ENCODE measurements around the gene KLK7. TPM values are rescaled to one million over a fixed set of nuclear protein-coding genes. Genes with fewer than 3 reads are reported as not detected.

KLK7 gene
- total and polyA plus RNA-seq, 2 donors (not counting 3 experiments of a cell fraction or from before 2014, with no cell fraction given), result not detected

GRCh38 chr19:50928831-50929230 lies 54.9 kb downstream of the KLK7 start:
- dilution Hi-C loops (cut with MboI; ENCODE audit: extremely low pct_ligation_motif_present, low sequenced_read_pairs) (no loop called here), intact Hi-C loops (cut with micrococcal nuclease) (no loop called here)
- TF ChIP-seq POLR2A (IDR thresholded peaks at IDR 0.05; ENCODE audit: low read depth, low read length) (no peak), POLR2AphosphoS5 (IDR thresholded peaks at IDR 0.05; ENCODE audit: insufficient read depth, low read depth, low read length) (no peak), GATA2 (IDR thresholded peaks at IDR 0.05; ENCODE audit: insufficient read depth, insufficient read length, low read depth, low read length) (no peak), JUN (IDR thresholded peaks at IDR 0.05; ENCODE audit: borderline replicate concordance, insufficient read depth, insufficient read length, low read depth) (no peak), EZH2 (IDR thresholded peaks at IDR 0.05; ENCODE audit: borderline replicate concordance, low read depth, low read length, severe bottlenecking) (no peak), MAX (IDR thresholded peaks at IDR 0.05; ENCODE audit: insufficient read depth, insufficient read length) (no peak), FOS (IDR thresholded peaks at IDR 0.05; ENCODE audit: borderline replicate concordance, insufficient read depth, low read length) (no peak)
- TF ChIP-seq, protein P1, sequence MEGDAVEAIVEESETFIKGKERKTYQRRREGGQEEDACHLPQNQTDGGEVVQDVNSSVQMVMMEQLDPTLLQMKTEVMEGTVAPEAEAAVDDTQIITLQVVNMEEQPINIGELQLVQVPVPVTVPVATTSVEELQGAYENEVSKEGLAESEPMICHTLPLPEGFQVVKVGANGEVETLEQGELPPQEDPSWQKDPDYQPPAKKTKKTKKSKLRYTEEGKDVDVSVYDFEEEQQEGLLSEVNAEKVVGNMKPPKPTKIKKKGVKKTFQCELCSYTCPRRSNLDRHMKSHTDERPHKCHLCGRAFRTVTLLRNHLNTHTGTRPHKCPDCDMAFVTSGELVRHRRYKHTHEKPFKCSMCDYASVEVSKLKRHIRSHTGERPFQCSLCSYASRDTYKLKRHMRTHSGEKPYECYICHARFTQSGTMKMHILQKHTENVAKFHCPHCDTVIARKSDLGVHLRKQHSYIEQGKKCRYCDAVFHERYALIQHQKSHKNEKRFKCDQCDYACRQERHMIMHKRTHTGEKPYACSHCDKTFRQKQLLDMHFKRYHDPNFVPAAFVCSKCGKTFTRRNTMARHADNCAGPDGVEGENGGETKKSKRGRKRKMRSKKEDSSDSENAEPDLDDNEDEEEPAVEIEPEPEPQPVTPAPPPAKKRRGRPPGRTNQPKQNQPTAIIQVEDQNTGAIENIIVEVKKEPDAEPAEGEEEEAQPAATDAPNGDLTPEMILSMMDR (IDR thresholded peaks at IDR 0.05; ENCODE audit: extremely low read depth in 1 of 2, insufficient read depth in 1 of 2, low read depth in 1 of 2, low read length in 2 of 2), result no peak
- FAIRE-seq (no peak), DNase-seq (ENCODE audit: low read depth, low spot score) (no peak)
- Histone ChIP-seq H3K4me3 (replicated peaks in 1 of 3; ENCODE audit: insufficient read depth in 1 of 3, low read depth in 1 of 3, low read length in 3 of 3) (no peak overlapping the region), H3K27me3 (ENCODE audit: control insufficient read depth in 2 of 2, insufficient read depth in 2 of 2, low read length in 2 of 2) (peaks cover 0 to 2% of the 10 kb centered on the region in 2 experiments), H3K4me2 (ENCODE audit: insufficient read depth, low read length) (no peak overlapping the region), H3K9ac (replicated peaks; ENCODE audit: extremely low read depth, insufficient read depth, low read length) (no peak overlapping the region), H3K36me3 (ENCODE audit: control insufficient read depth in 2 of 2, extremely low read depth in 1 of 2, insufficient read depth in 2 of 2, low read length in 2 of 2) (no peaks in the 10 kb centered on the region), H2AFZ (ENCODE audit: low read depth, low read length) (no peak overlapping the region), H3K79me2 (ENCODE audit: control insufficient read depth, insufficient read depth, low read length) (no peaks in the 10 kb centered on the region), H4K20me1 (replicated peaks; ENCODE audit: control insufficient read depth, extremely low read depth, insufficient read depth, low read length) (no peaks in the 10 kb centered on the region), H3K27ac (ENCODE audit: insufficient read depth, low read depth, low read length) (no peak overlapping the region), H3K9me3 (replicated peaks; ENCODE audit: control insufficient read depth, insufficient read depth, low read length) (no peaks in the 10 kb centered on the region), H3K9me1 (replicated peaks; ENCODE audit: control insufficient read depth, extremely low read depth, insufficient read depth, low read length) (no peaks in the 10 kb centered on the region), H3K4me1 (ENCODE audit: control insufficient read depth, extremely low read depth, insufficient read depth, low read length) (no peaks in the 10 kb centered on the region)
- CTCF ChIA-PET, result interaction anchor here (0.6 to 3.4 kb wide), 2 partner anchors 88 to 168 kb away, joined by 3 to 35 read pairs; no protein-coding TSS in a partner anchor
- POLR2A ChIA-PET, result no interaction called here
- no TSS peak for BruUV-seq (replicated peaks)

Other genes with a start within 250 kb of the KLK7 start
- not detected in 2 replicates for gene GPR32, start 213.5 kb downstream of the KLK7 start, total RNA-seq
- not detected in 2 replicates for gene GPR32, start 213.5 kb downstream of the KLK7 start, polyA plus RNA-seq
- not detected in 2 replicates for gene ACP4, start 193.5 kb downstream of the KLK7 start, total RNA-seq
- gene ACP4, start 193.5 kb downstream of the KLK7 start, polyA plus RNA-seq, result not detected in 2 replicates
- gene KLK1, start 160.1 kb downstream of the KLK7 start, total RNA-seq, result not detected in 2 replicates
- gene KLK1, start 160.1 kb downstream of the KLK7 start, polyA plus RNA-seq, result 0.08 TPM in 1 of 2 replicates, not detected in the other
- gene KLK15, start 150.3 kb downstream of the KLK7 start, total RNA-seq, result not detected in 2 replicates
- gene KLK15, start 150.3 kb downstream of the KLK7 start, polyA plus RNA-seq, result not detected in 2 replicates
- gene KLK3, start 129.0 kb downstream of the KLK7 start, total RNA-seq, result not detected in 2 replicates
- not detected in 2 replicates for gene KLK3, start 129.0 kb downstream of the KLK7 start, polyA plus RNA-seq
- gene KLK2, start 110.5 kb downstream of the KLK7 start, total RNA-seq, result not detected in 2 replicates
- not detected in 2 replicates for gene KLK2, start 110.5 kb downstream of the KLK7 start, polyA plus RNA-seq
- gene KLK4, start 72.5 kb downstream of the KLK7 start, total RNA-seq, result not detected in 2 replicates
- gene KLK4, start 72.5 kb downstream of the KLK7 start, polyA plus RNA-seq, result not detected in 2 replicates
- not detected in 2 replicates for gene KLK5, start 30.9 kb downstream of the KLK7 start, total RNA-seq
- not detected in 2 replicates for gene KLK5, start 30.9 kb downstream of the KLK7 start, polyA plus RNA-seq
- gene KLK6, start 14.3 kb downstream of the KLK7 start, total RNA-seq, result not detected in 2 replicates
- 0.11 and 0.12 TPM in 2 replicates for gene KLK6, start 14.3 kb downstream of the KLK7 start, polyA plus RNA-seq
- not detected in 2 replicates for gene KLK8, start 17.7 kb upstream of the KLK7 start, total RNA-seq
- gene KLK8, start 17.7 kb upstream of the KLK7 start, polyA plus RNA-seq, result not detected in 2 replicates
- not detected in 2 replicates for gene KLK10, start 35.8 kb upstream of the KLK7 start, total RNA-seq
- gene KLK10, start 35.8 kb upstream of the KLK7 start, polyA plus RNA-seq, result not detected in 2 replicates
- not detected in 2 replicates for gene KLK11, start 42.7 kb upstream of the KLK7 start, total RNA-seq
- not detected in 2 replicates for gene KLK11, start 42.7 kb upstream of the KLK7 start, polyA plus RNA-seq
- gene KLK12, start 51.1 kb upstream of the KLK7 start, total RNA-seq, result not detected in 2 replicates
- not detected in 2 replicates for gene KLK12, start 51.1 kb upstream of the KLK7 start, polyA plus RNA-seq
- not detected in 2 replicates for gene KLK13, start 81.2 kb upstream of the KLK7 start, total RNA-seq
- gene KLK13, start 81.2 kb upstream of the KLK7 start, polyA plus RNA-seq, result not detected in 2 replicates
- gene KLK14, start 99.0 kb upstream of the KLK7 start, total RNA-seq, result not detected in 2 replicates
- gene KLK14, start 99.0 kb upstream of the KLK7 start, polyA plus RNA-seq, result 0.10 and 0.12 TPM in 2 replicates
- gene CTU1, start 124.5 kb upstream of the KLK7 start, total RNA-seq, result 8.2 and 8.7 TPM in 2 replicates
- 6.1 and 7.0 TPM in 2 replicates for gene CTU1, start 124.5 kb upstream of the KLK7 start, polyA plus RNA-seq
- not detected in 2 replicates for gene SIGLEC9, start 141.0 kb upstream of the KLK7 start, total RNA-seq
- not detected in 2 replicates for gene SIGLEC9, start 141.0 kb upstream of the KLK7 start, polyA plus RNA-seq
- gene SIGLEC7, start 158.4 kb upstream of the KLK7 start, total RNA-seq, result not detected in 2 replicates
- not detected in 2 replicates for gene SIGLEC7, start 158.4 kb upstream of the KLK7 start, polyA plus RNA-seq
- not detected in 2 replicates for gene CD33, start 241.2 kb upstream of the KLK7 start, total RNA-seq
- not detected in 2 replicates for gene CD33, start 241.2 kb upstream of the KLK7 start, polyA plus RNA-seq

Measured in endothelial cell of umbilical vein (primary cell).